MM.1S (cell line): ENCODE measurements around the gene PLBD2.

Experiments
- DNase-seq: peaks from one replicate; pipeline ENCODE4 v3.0.0-alpha.2; 2015
- H2AFZ ChIP-seq: fragments of 300-600 bp; sonication (generic); 2 replicates; pipeline ENCODE4 v1.6.0; 2016; ENCODE audit warnings: antibody characterized with exemption, low read length
- H3F3A ChIP-seq: fragments of 300-600 bp; sonication (generic); 2 replicates; pipeline ENCODE4 v1.6.1; 2016; ENCODE audit warnings: mild to moderate bottlenecking, antibody characterized with exemption, low read length, moderate library complexity, mixed read lengths; ENCODE audit not compliant: insufficient read depth
- H3K27ac ChIP-seq: fragments of 300-600 bp; sonication (generic); 2 replicates; pipeline ENCODE4 v1.5.1; 2016; ENCODE audit warnings: mild to moderate bottlenecking, low read length
- H3K27me3 ChIP-seq: fragments of 300-600 bp; sonication (generic); replicated peaks from 2 replicates; pipeline ENCODE4 v1.6.0; 2016; ENCODE audit warnings: low read length; ENCODE audit not compliant: insufficient read depth
- H3K36me3 ChIP-seq: fragments of 300-600 bp; sonication (generic); replicated peaks from 2 replicates; pipeline ENCODE4 v1.6.1; 2016; ENCODE audit warnings: mild to moderate bottlenecking, low read length, mixed read lengths; ENCODE audit not compliant: insufficient read depth
- H3K4me1 ChIP-seq: fragments of 300-600 bp; sonication (generic); 2 replicates; pipeline ENCODE4 v1.6.1; 2016; ENCODE audit warnings: low read length, mixed read lengths
- H3K4me2 ChIP-seq: fragments of 300-600 bp; sonication (generic); 2 replicates; pipeline ENCODE4 v1.6.0; 2016; ENCODE audit warnings: low read depth, low read length
- H3K4me3 ChIP-seq: fragments of 300-600 bp; sonication (generic); 2 replicates; pipeline ENCODE4 v1.5.1; 2016; ENCODE audit warnings: low read length, mixed read lengths
- H3K79me2 ChIP-seq: fragments of 300-600 bp; sonication (generic); 2 replicates; pipeline ENCODE4 v1.6.1; 2016; ENCODE audit warnings: mixed run types, low read length, mixed read lengths
- H3K9ac ChIP-seq: fragments of 300-600 bp; sonication (generic); 2 replicates; pipeline ENCODE4 v1.6.1; 2016; ENCODE audit warnings: low read length, mixed read lengths
- H3K9me2 ChIP-seq: fragments of 300-600 bp; sonication (generic); replicated peaks from 2 replicates; pipeline ENCODE4 v1.6.1; 2016; ENCODE audit warnings: mild to moderate bottlenecking, low read length, mixed read lengths; ENCODE audit not compliant: insufficient read depth
- H3K9me3 ChIP-seq: fragments of 300-600 bp; sonication (generic); replicated peaks from 2 replicates; pipeline ENCODE4 v1.6.1; 2016; ENCODE audit warnings: mild to moderate bottlenecking, low read length, mixed read lengths; ENCODE audit not compliant: insufficient read depth
- H4K20me1 ChIP-seq: fragments of 300-600 bp; sonication (generic); 2 replicates; pipeline ENCODE4 v1.6.1; 2016; ENCODE audit warnings: mild to moderate bottlenecking, low read length, moderate library complexity, mixed read lengths; ENCODE audit not compliant: insufficient read depth
- CTCF ChIP-seq: fragments of 300-600 bp; sonication (generic); IDR thresholded peaks from 2 replicates; pipeline ENCODE4 v1.5.1; 2016; ENCODE audit warnings: antibody characterized with exemption, low read length, mixed read lengths
- EZH2 ChIP-seq: fragments of 300-600 bp; sonication (generic); optimal IDR thresholded peaks from 2 replicates; pipeline ENCODE3; 2017; ENCODE audit warnings: low read depth, mild to moderate bottlenecking, antibody characterized with exemption, low read length, mixed read lengths
- EZH2phosphoT487 ChIP-seq: fragments of 300-600 bp; sonication (generic); IDR thresholded peaks from 2 replicates; pipeline ENCODE4 v1.6.1; 2018; ENCODE audit warnings: antibody characterized with exemption, low read length

PLBD2 gene

DNA sequence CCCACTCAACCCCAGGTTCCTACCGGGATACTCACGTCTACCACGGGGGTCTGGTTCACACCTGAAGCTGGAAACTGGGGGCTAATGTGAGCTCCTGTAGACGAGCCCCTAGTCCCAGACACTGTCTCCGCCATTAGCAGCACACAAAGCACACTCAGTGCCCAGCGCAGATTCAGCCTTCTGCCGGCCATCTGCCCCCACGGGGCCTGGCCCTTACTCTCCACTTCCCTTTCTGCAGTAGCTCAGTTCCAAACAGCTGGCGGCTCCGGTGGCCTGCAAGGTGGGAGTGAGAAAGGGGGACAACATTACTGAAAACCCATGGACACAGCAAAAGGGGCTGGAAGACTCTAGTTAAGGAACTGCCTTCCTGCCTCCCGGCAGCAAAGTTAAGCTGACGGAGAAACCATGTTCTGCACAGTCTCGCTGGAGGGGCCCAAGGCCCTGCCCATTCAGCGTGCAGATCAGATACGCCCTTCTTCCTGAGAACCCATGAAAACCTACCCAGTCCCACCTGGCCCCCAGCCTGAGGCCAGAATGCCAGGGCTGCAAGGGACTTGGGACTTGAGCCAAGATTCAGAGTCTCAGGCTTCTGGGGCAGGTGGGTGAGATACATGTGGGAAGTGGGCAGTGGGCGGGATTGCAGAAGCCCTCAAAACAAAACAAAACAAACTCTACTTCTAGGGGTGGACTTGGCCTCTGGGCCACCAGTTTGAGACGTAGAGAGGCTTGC lies 25.5 kb upstream of the PLBD2 start:
- DNase-seq = no peak
- no peak overlapping the region for H3K4me2 ChIP-seq
- no peak overlapping the region for H3K27ac ChIP-seq

GRCh38 chr12:113333418-113333750 lies 25.0 kb upstream of the PLBD2 start:
- no peaks in the 10 kb centered on the region for H3K79me2 ChIP-seq
- no peaks in the 10 kb centered on the region for H3K4me1 ChIP-seq
- H3K36me3 ChIP-seq = no peaks in the 10 kb centered on the region
- no peak overlapping the region for H3K27ac ChIP-seq
- no peak for TF ChIP-seq EZH2phosphoT487
- no peak for TF ChIP-seq CTCF
- no peak for TF ChIP-seq EZH2
- H3K27me3 ChIP-seq = no peaks in the 10 kb centered on the region
- no peak for DNase-seq
- H3K9ac ChIP-seq = no peak overlapping the region
- no peaks in the 10 kb centered on the region for H3K9me2 ChIP-seq
- no peaks in the 10 kb centered on the region for H4K20me1 ChIP-seq
- no peaks in the 10 kb centered on the region for H3F3A ChIP-seq
- no peak overlapping the region for H3K4me3 ChIP-seq
- H3K9me3 ChIP-seq = no peaks in the 10 kb centered on the region
- no peak overlapping the region for H3K4me2 ChIP-seq
- no peak overlapping the region for H2AFZ ChIP-seq

More for the DNA sequence above, 25.5 kb upstream of the PLBD2 start:
- H4K20me1 ChIP-seq = no peaks in the 10 kb centered on the region
- H2AFZ ChIP-seq = no peak overlapping the region
- H3K79me2 ChIP-seq = no peaks in the 10 kb centered on the region
- no peaks in the 10 kb centered on the region for H3K9me3 ChIP-seq
- no peaks in the 10 kb centered on the region for H3K4me1 ChIP-seq
- no peaks in the 10 kb centered on the region for H3F3A ChIP-seq
- H3K9ac ChIP-seq = no peak overlapping the region
- no peak overlapping the region for H3K4me3 ChIP-seq
- no peaks in the 10 kb centered on the region for H3K36me3 ChIP-seq
- no peaks in the 10 kb centered on the region for H3K9me2 ChIP-seq
- TF ChIP-seq EZH2phosphoT487 (no peak), CTCF (no peak), EZH2 (no peak)
- H3K27me3 ChIP-seq = no peaks in the 10 kb centered on the region

GRCh38 chr12:113333877-113334785 lies 24.3 kb upstream of the PLBD2 start:
- Histone ChIP-seq H3K9me2 (no peaks in the 10 kb centered on the region), H3K4me3 (peak overlapping the region; percentile 71), H3K36me3 (no peaks in the 10 kb centered on the region), H3K79me2 (no peaks in the 10 kb centered on the region), H2AFZ (peak overlapping the region; percentile 67), H3K27ac (no peak overlapping the region), H3K4me1 (no peaks in the 10 kb centered on the region), H3F3A (no peaks in the 10 kb centered on the region), H3K9me3 (no peaks in the 10 kb centered on the region), H3K4me2 (peak overlapping the region; percentile 71), H3K9ac (peak overlapping the region; percentile 47; the same call in 1 of the 2 replicates), H4K20me1 (no peaks in the 10 kb centered on the region), H3K27me3 (no peaks in the 10 kb centered on the region)
- TF ChIP-seq EZH2phosphoT487 (no peak), CTCF (no peak), EZH2 (no peak)
- peak; percentile 7 for DNase-seq
